ENCODE measurements around the gene C2orf81.

DNA sequence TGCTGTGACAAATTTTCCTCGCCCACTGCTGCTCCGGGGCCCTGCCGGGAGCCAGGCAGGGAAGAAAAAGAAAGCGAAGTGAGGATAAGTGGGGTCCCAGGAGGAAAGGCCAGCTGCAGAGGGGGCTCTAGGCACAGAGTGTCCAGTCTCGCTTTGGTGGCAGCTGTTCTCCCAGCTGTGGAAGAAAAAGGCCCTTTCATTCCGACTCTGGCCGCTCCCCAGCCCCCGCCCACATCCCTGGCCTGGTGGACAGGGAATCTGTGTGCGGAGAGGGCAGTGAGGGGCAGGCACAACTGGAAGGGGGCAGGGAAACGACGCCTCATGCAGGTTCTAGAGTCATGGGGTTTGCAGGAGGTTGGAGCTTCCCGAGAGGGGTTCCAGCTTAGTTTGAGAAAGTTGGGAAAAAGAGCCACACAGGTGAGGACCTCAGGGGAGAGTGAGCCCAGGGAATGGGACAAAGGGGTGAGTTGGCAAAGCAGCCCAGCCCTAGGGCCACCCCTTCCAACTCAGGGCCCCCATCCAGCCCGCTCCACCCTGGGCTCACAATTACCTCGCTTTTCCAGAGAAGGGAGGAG is 18.5 kb upstream of the C2orf81 start:
- TF ChIP-seq EZH2 (IDR thresholded peaks at IDR 0.05; ENCODE audit: low read length, unreplicated experiment): no peak
- TF ChIP-seq, protein P1, sequence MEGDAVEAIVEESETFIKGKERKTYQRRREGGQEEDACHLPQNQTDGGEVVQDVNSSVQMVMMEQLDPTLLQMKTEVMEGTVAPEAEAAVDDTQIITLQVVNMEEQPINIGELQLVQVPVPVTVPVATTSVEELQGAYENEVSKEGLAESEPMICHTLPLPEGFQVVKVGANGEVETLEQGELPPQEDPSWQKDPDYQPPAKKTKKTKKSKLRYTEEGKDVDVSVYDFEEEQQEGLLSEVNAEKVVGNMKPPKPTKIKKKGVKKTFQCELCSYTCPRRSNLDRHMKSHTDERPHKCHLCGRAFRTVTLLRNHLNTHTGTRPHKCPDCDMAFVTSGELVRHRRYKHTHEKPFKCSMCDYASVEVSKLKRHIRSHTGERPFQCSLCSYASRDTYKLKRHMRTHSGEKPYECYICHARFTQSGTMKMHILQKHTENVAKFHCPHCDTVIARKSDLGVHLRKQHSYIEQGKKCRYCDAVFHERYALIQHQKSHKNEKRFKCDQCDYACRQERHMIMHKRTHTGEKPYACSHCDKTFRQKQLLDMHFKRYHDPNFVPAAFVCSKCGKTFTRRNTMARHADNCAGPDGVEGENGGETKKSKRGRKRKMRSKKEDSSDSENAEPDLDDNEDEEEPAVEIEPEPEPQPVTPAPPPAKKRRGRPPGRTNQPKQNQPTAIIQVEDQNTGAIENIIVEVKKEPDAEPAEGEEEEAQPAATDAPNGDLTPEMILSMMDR (conservative IDR thresholded peaks at IDR 0.05; ENCODE audit: low read depth, low read length): no peak
